Mesendoderm (in vitro differentiated cells): ENCODE measurements around the gene TMEM175.
"Not testable (repeated sequence)": the region's sequence is repeated elsewhere in the genome, so short reads cannot be mapped to it uniquely, and the experiment has no call there.

ENCODE experiments used
- DNase-seq: peaks from one replicate; pipeline ENCODE4 v3.0.0; 2013
- H2AK5ac ChIP-seq: 2 replicates; pipeline ENCODE4 v1.6.1; 2013; ENCODE audit warnings: low read length, inconsistent platforms
- H2BK120ac ChIP-seq: 2 replicates; pipeline ENCODE4 v1.6.1; 2013; ENCODE audit warnings: low read depth, mild to moderate bottlenecking, low read length, moderate library complexity, mixed read lengths
- H2BK15ac ChIP-seq: replicated peaks from 2 replicates; pipeline ENCODE4 v1.6.1; 2013; ENCODE audit warnings: low read depth, mild to moderate bottlenecking, moderate library complexity
- H2BK5ac ChIP-seq: 2 replicates; pipeline ENCODE4 v1.6.1; 2013; ENCODE audit warnings: low read length, inconsistent platforms
- H3K18ac ChIP-seq: 2 replicates; pipeline ENCODE4 v1.6.1; 2013; ENCODE audit warnings: mild to moderate bottlenecking, low read length, mixed read lengths
- H3K23ac ChIP-seq: one replicate; pipeline ENCODE4 v1.6.1; 2013; ENCODE audit warnings: low read length
- H3K27ac ChIP-seq: 2 replicates; pipeline ENCODE4 v1.5.1; 2013; ENCODE audit warnings: low read depth, mild to moderate bottlenecking, inconsistent platforms, low read length, moderate library complexity
- H3K27me3 ChIP-seq: 2 replicates; pipeline ENCODE4 v1.6.1; 2013; ENCODE audit warnings: low read length, control low read depth, mild to moderate bottlenecking, inconsistent platforms; ENCODE audit not compliant: insufficient read depth, poor library complexity
- H3K36me3 ChIP-seq: 2 replicates; pipeline ENCODE4 v1.6.1; 2013; ENCODE audit warnings: low read length, inconsistent platforms; ENCODE audit not compliant: control insufficient read depth, insufficient read depth
- H3K4ac ChIP-seq: one replicate; pipeline ENCODE4 v1.6.1; 2013; ENCODE audit warnings: low read depth, mild to moderate bottlenecking, low read length, moderate library complexity
- H3K4me1 ChIP-seq: 2 replicates; pipeline ENCODE4 v1.6.1; 2013; ENCODE audit warnings: low read depth, low read length, inconsistent platforms; ENCODE audit not compliant: control insufficient read depth
- H3K4me2 ChIP-seq: 2 replicates; pipeline ENCODE4 v1.6.1; 2013; ENCODE audit warnings: low read length
- H3K4me3 ChIP-seq: 2 replicates; pipeline ENCODE4 v1.5.1; 2013; ENCODE audit warnings: mild to moderate bottlenecking, low read length
- H3K56ac ChIP-seq: one replicate; pipeline ENCODE4 v1.6.1; 2013; ENCODE audit warnings: low read length
- H3K79me1 ChIP-seq: 2 replicates; pipeline ENCODE4 v1.6.1; 2013; ENCODE audit warnings: low read length, inconsistent platforms
- H3K79me2 ChIP-seq: 2 replicates; pipeline ENCODE4 v1.6.1; 2013; ENCODE audit warnings: mild to moderate bottlenecking, low read length; ENCODE audit not compliant: control insufficient read depth, insufficient read depth
- H3K9ac ChIP-seq: 2 replicates; pipeline ENCODE4 v1.6.1; 2013; ENCODE audit warnings: low read length, inconsistent platforms
- H4K5ac ChIP-seq: one replicate; pipeline ENCODE4 v1.6.1; 2013; ENCODE audit warnings: low read length
- H4K8ac ChIP-seq: one replicate; pipeline ENCODE4 v1.6.1; 2013; ENCODE audit warnings: low read depth, mild to moderate bottlenecking, control low read depth, low read length, moderate library complexity
- WGBS: extraction: QIAGEN DNeasy Blood & Tissue Kit; methylation state at CpG from one replicate; pipeline ENCODE4 v1.1.7; 2013; ENCODE audit warnings: low lambda C conversion rate, missing lambda C conversion rate; ENCODE audit not compliant: insufficient coverage; ENCODE audit errors: extremely low coverage; 5-methylcytosine and 5-hydroxymethylcytosine counted together

Gene TMEM175

GRCh38 chr4:931194-931959, 883 bp upstream of the TMEM175 start:
- no peak overlapping the region for H2BK5ac ChIP-seq
- peak overlapping the region; percentile 94 for H3K23ac ChIP-seq
- peaks cover 23% of the 10 kb centered on the region for H3K79me2 ChIP-seq
- no peak overlapping the region for H4K8ac ChIP-seq
- peak overlapping the region; percentile 80 for H3K4me3 ChIP-seq
- no peak for DNase-seq
- peak overlapping the region; percentile 2 for H3K27ac ChIP-seq
- peak overlapping the region; percentile 89 for H3K9ac ChIP-seq
- no peak overlapping the region for H3K4ac ChIP-seq
- H3K27me3 ChIP-seq, result no peaks in the 10 kb centered on the region
- H3K79me1 ChIP-seq, result peaks cover 13% of the 10 kb centered on the region
- WGBS, result no CpG with 5 or more reads among the region's 31 CpGs
- H3K4me1 ChIP-seq, result peaks cover 4% of the 10 kb centered on the region
- no peak overlapping the region for H4K5ac ChIP-seq
- peak overlapping the region; percentile 85 for H3K4me2 ChIP-seq
- no peak overlapping the region for H2BK15ac ChIP-seq
- no peaks in the 10 kb centered on the region for H3K36me3 ChIP-seq
- H3K18ac ChIP-seq, result peak overlapping the region; percentile 5
- no peak overlapping the region for H2BK120ac ChIP-seq
- peak overlapping the region; percentile 90 for H3K56ac ChIP-seq
- no peak overlapping the region for H2AK5ac ChIP-seq

DNA sequence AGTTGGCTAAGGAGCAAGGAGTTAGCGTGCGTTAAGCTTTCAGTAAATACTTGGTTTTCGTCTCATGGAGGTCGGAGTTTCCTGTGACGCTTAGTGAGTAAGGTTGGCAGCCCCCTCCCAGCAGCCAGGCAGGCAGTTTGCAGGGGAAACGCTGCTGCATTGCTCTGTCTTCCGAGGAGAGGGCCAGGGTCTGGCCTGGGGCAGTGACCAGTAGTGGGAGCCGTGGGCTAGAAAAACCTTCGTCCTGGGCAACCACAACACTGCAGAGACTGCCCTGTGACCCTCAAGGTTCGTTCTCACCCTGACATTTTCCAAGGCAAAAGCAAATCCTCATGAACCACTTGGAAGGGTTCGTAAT, 432 bp downstream of the TMEM175 start:
- peaks cover 12% of the 10 kb centered on the region for H3K79me1 ChIP-seq
- H3K27ac ChIP-seq, result no peak overlapping the region
- no peaks in the 10 kb centered on the region for H3K36me3 ChIP-seq
- H3K56ac ChIP-seq, result peak overlapping the region; percentile 97
- H3K27me3 ChIP-seq, result no peaks in the 10 kb centered on the region
- DNase-seq, result no peak
- H3K4me3 ChIP-seq, result peak overlapping the region; percentile 76
- H2BK120ac ChIP-seq, result no peak overlapping the region
- WGBS, result no CpG with 5 or more reads among the region's 11 CpGs
- H3K18ac ChIP-seq, result no peak overlapping the region
- no peak overlapping the region for H3K4ac ChIP-seq
- no peak overlapping the region for H4K5ac ChIP-seq
- no peak overlapping the region for H4K8ac ChIP-seq
- H3K9ac ChIP-seq, result peak overlapping the region; percentile 93
- H3K4me1 ChIP-seq, result peaks cover 4% of the 10 kb centered on the region
- H3K23ac ChIP-seq, result peak overlapping the region; percentile 6
- H2AK5ac ChIP-seq, result no peak overlapping the region
- peak overlapping the region; percentile 100 for H3K4me2 ChIP-seq
- H2BK15ac ChIP-seq, result no peak overlapping the region
- H3K79me2 ChIP-seq, result peaks cover 22% of the 10 kb centered on the region
- H2BK5ac ChIP-seq, result no peak overlapping the region

- H3K23ac ChIP-seq, H3K27ac ChIP-seq, H2AK5ac ChIP-seq, H3K4me1 ChIP-seq, H3K4me2 ChIP-seq, H3K18ac ChIP-seq, H3K4me3 ChIP-seq, H2BK120ac ChIP-seq, H3K36me3 ChIP-seq, DNase-seq, H3K79me2 ChIP-seq, H3K56ac ChIP-seq, H2BK5ac ChIP-seq, H3K4ac ChIP-seq, H3K9ac ChIP-seq, H3K27me3 ChIP-seq, H2BK15ac ChIP-seq, H4K5ac ChIP-seq, H4K8ac ChIP-seq, H3K79me1 ChIP-seq: not testable (repeated sequence)
- no CpG with 5 or more reads among the region's 4 CpGs for WGBS
These were observed 7.2 kb downstream of the TMEM175 start for GRCh38 chr4:939508-939907.

GRCh38 chr4:945274-946102, 13.2 kb downstream of the TMEM175 start:
- no peaks in the 10 kb centered on the region for H3K79me1 ChIP-seq
- no peak overlapping the region for H3K27ac ChIP-seq
- H3K9ac ChIP-seq, result peak overlapping the region; percentile 33
- H3K4me1 ChIP-seq, result peaks cover 5% of the 10 kb centered on the region
- H3K4me3 ChIP-seq, result no peak overlapping the region
- H3K56ac ChIP-seq, result no peak overlapping the region
- H2BK120ac ChIP-seq, result no peak overlapping the region
- H3K79me2 ChIP-seq, result no peaks in the 10 kb centered on the region
- no peak overlapping the region for H3K23ac ChIP-seq
- H3K18ac ChIP-seq, result no peak overlapping the region
- no peaks in the 10 kb centered on the region for H3K36me3 ChIP-seq
- no peak overlapping the region for H2AK5ac ChIP-seq
- H2BK5ac ChIP-seq, result no peak overlapping the region
- H2BK15ac ChIP-seq, result no peak overlapping the region
- no CpG with 5 or more reads among the region's 28 CpGs for WGBS
- H4K5ac ChIP-seq, result no peak overlapping the region
- peak overlapping the region; percentile 5 for H3K4me2 ChIP-seq
- DNase-seq, result peak; percentile 45
- no peak overlapping the region for H3K4ac ChIP-seq
- H3K27me3 ChIP-seq, result peaks cover 2% of the 10 kb centered on the region
- H4K8ac ChIP-seq, result no peak overlapping the region

GRCh38 chr4:946103-946450, 13.8 kb downstream of the TMEM175 start:
- WGBS, result no CpG with 5 or more reads among the region's 9 CpGs
- no peak overlapping the region for H3K56ac ChIP-seq

More at GRCh38 chr4:946103-946450, 13.8 kb downstream of the TMEM175 start:
- no peak overlapping the region for H3K4me3 ChIP-seq
- DNase-seq, result no peak
- no peak overlapping the region for H2AK5ac ChIP-seq
- no peak overlapping the region for H4K8ac ChIP-seq
- H3K79me1 ChIP-seq, result no peaks in the 10 kb centered on the region
- H3K18ac ChIP-seq, result no peak overlapping the region
- H3K4me2 ChIP-seq, result no peak overlapping the region
- H3K36me3 ChIP-seq, result no peaks in the 10 kb centered on the region
- no peak overlapping the region for H2BK5ac ChIP-seq
- H3K9ac ChIP-seq, result no peak overlapping the region
- H3K27ac ChIP-seq, result no peak overlapping the region
- H3K4ac ChIP-seq, result no peak overlapping the region
- no peak overlapping the region for H2BK120ac ChIP-seq
- H3K27me3 ChIP-seq, result peaks cover 2% of the 10 kb centered on the region
- no peak overlapping the region for H3K23ac ChIP-seq
- no peak overlapping the region for H4K5ac ChIP-seq
- peaks cover 5% of the 10 kb centered on the region for H3K4me1 ChIP-seq
- H2BK15ac ChIP-seq, result no peak overlapping the region
- H3K79me2 ChIP-seq, result no peaks in the 10 kb centered on the region
